Bronchial epithelial cell (primary cell): ENCODE results near the gene PTPRE. TPM values are rescaled to one million over a fixed set of nuclear protein-coding genes. Genes with fewer than 3 reads are reported as not detected.
"Not testable (repeated sequence)": the region's sequence is repeated elsewhere in the genome, so short reads cannot be mapped to it uniquely, and the experiment has no call there.

ENCODE experiments used
- DNase-seq: peaks from one replicate; pipeline ENCODE4 v3.0.0-alpha.2; 2010; ENCODE audit warnings: low read depth
- FAIRE-seq: peaks from 2 replicates; lab custom pipeline; 2011; peaks lifted over from hg19 to GRCh38; lab: Jason Lieb, UNC
- H3K27me3 ChIP-seq: 2 replicates; pipeline ENCODE4 v1.5.1; 2011; ENCODE audit warnings: low read length; ENCODE audit not compliant: control insufficient read depth, insufficient read depth
- H3K36me3 ChIP-seq: 2 replicates; pipeline ENCODE4 v1.5.1; 2011; ENCODE audit warnings: low read length; ENCODE audit not compliant: control insufficient read depth, insufficient read depth
- H3K4me3 ChIP-seq: 2 replicates; pipeline ENCODE4 v1.5.1; 2011; ENCODE audit warnings: mild to moderate bottlenecking, low read depth, low read length, control low read depth
- CTCF ChIP-seq: IDR thresholded peaks from 2 replicates; pipeline ENCODE4 v1.5.1; 2011; ENCODE audit warnings: mild to moderate bottlenecking, moderate library complexity, low read length, control low read depth, inconsistent platforms; ENCODE audit not compliant: insufficient read depth, severe bottlenecking
- total RNA-seq: library from RNA; depleted of rRNA; stranded (reverse); fragments of >200 nt; gene quantifications from 2 replicates; pipeline ENCODE4 v1.2.1, GENCODE V29; 2014

The PTPRE gene
- total RNA-seq, 1 donor from 2014 or later: 7.9 TPM

GRCh38 chr10:128087146-128087883 lies 180.4 kb downstream of the PTPRE start:
- H3K4me3 ChIP-seq: no peak overlapping the region
- DNase-seq: peak; percentile 47
- no peak for TF ChIP-seq CTCF
- H3K36me3 ChIP-seq: peaks cover 2% of the 10 kb centered on the region
- H3K27me3 ChIP-seq: no peaks in the 10 kb centered on the region
- FAIRE-seq: no peak

GRCh38 chr10:128087884-128088709 lies 181.2 kb downstream of the PTPRE start:
- H3K27me3 ChIP-seq: no peaks in the 10 kb centered on the region
- peak; percentile 15 for DNase-seq
- peak; percentile 40 for TF ChIP-seq CTCF
- H3K36me3 ChIP-seq: peaks cover 2% of the 10 kb centered on the region
- no peak overlapping the region for H3K4me3 ChIP-seq
- FAIRE-seq: no peak

GRCh38 chr10:128091636-128092210 lies 184.8 kb downstream of the PTPRE start:
- Histone ChIP-seq H3K36me3 (no peaks in the 10 kb centered on the region), H3K27me3 (no peaks in the 10 kb centered on the region), H3K4me3 (no peak overlapping the region)
- no peak for TF ChIP-seq CTCF
- FAIRE-seq: no peak
- no peak for DNase-seq

- H3K4me3 ChIP-seq: no peak overlapping the region
- no peak for TF ChIP-seq CTCF
- H3K27me3 ChIP-seq: no peaks in the 10 kb centered on the region
- FAIRE-seq (no peak), DNase-seq (no peak)
- H3K36me3 ChIP-seq: no peaks in the 10 kb centered on the region
These were observed 185.6 kb downstream of the PTPRE start for GRCh38 chr10:128092454-128092853.

- not testable (repeated sequence) for H3K27me3 ChIP-seq, H3K36me3 ChIP-seq, DNase-seq, H3K4me3 ChIP-seq, FAIRE-seq
These were observed 187.7 kb downstream of the PTPRE start for GRCh38 chr10:128094596-128094995.
